Astrocyte (in vitro differentiated cells and primary cell): ENCODE measurements around the gene STON1. TPM values are rescaled to one million over a fixed set of nuclear protein-coding genes. Genes with fewer than 3 reads are reported as not detected.
"Not testable (repeated sequence)": the region's sequence is repeated elsewhere in the genome, so short reads cannot be mapped to it uniquely, and the experiment has no call there.

Experiments
- DNase-seq: peaks from one replicate; pipeline ENCODE4 v3.0.0-alpha.2; 2010; ENCODE audit warnings: low read depth
- FAIRE-seq: peaks from 2 replicates; lab custom pipeline; 2011; peaks lifted over from hg19 to GRCh38; lab: Jason Lieb, UNC
- H2AFZ ChIP-seq: 2 replicates; pipeline ENCODE4 v1.6.0; 2012; ENCODE audit warnings: low read depth, low read length, inconsistent platforms
- H3K27ac ChIP-seq: 2 replicates; pipeline ENCODE4 v1.5.1; 2011; ENCODE audit warnings: low read depth, low read length, inconsistent platforms
- H3K27me3 ChIP-seq: 2 replicates; pipeline ENCODE4 v1.6.0; 2011; ENCODE audit warnings: low read length, inconsistent platforms; ENCODE audit not compliant: insufficient read depth
- H3K36me3 ChIP-seq: 2 replicates; pipeline ENCODE4 v1.5.1; 2011; ENCODE audit warnings: low read length, inconsistent platforms; ENCODE audit not compliant: insufficient read depth
- H3K4me1 ChIP-seq: 2 replicates; pipeline ENCODE4 v1.5.1; 2011; ENCODE audit warnings: low read length, inconsistent platforms; ENCODE audit not compliant: insufficient read depth
- H3K4me2 ChIP-seq: 2 replicates; pipeline ENCODE4 v1.6.0; 2012; ENCODE audit warnings: low read length, inconsistent platforms
- H3K4me3 ChIP-seq: 2 replicates; pipeline ENCODE4 v1.5.1; 2011; ENCODE audit warnings: low read depth, mild to moderate bottlenecking, low read length, inconsistent platforms; ENCODE audit not compliant: insufficient read depth
- H3K79me2 ChIP-seq: 2 replicates; pipeline ENCODE4 v1.6.0; 2012; ENCODE audit warnings: mild to moderate bottlenecking, low read length, inconsistent platforms; ENCODE audit not compliant: insufficient read depth
- H3K9ac ChIP-seq: 2 replicates; pipeline ENCODE4 v1.6.0; 2012; ENCODE audit warnings: mild to moderate bottlenecking, low read length, inconsistent platforms
- H3K9me3 ChIP-seq: 2 replicates; pipeline ENCODE4 v1.5.1; 2012; ENCODE audit warnings: low read depth, mild to moderate bottlenecking, low read length, inconsistent platforms; ENCODE audit not compliant: insufficient read depth
- H4K20me1 ChIP-seq: 2 replicates; pipeline ENCODE4 v1.6.0; 2012; ENCODE audit warnings: low read length, inconsistent platforms; ENCODE audit not compliant: insufficient read depth
- H3K27ac Mint-ChIP-seq: one replicate; pipeline ENCODE4 v1.8.0; 2021; ENCODE audit warnings: mild to moderate bottlenecking, mixed read lengths; ENCODE audit not compliant: unreplicated experiment
- H3K27me3 Mint-ChIP-seq: one replicate; pipeline ENCODE4 v1.8.0; 2021; ENCODE audit warnings: low read depth, mixed read lengths; ENCODE audit not compliant: unreplicated experiment
- H3K36me3 Mint-ChIP-seq: one replicate; pipeline ENCODE4 v1.8.0; 2021; ENCODE audit warnings: low read depth, mixed read lengths; ENCODE audit not compliant: unreplicated experiment
- H3K4me1 Mint-ChIP-seq: one replicate; pipeline ENCODE4 v1.8.0; 2021; ENCODE audit warnings: low read depth, mixed read lengths; ENCODE audit not compliant: unreplicated experiment
- H3K4me3 Mint-ChIP-seq: one replicate; pipeline ENCODE4 v1.8.0; 2021; ENCODE audit warnings: mild to moderate bottlenecking, moderate library complexity, mixed read lengths; ENCODE audit not compliant: unreplicated experiment
- H3K9me3 Mint-ChIP-seq: one replicate; pipeline ENCODE4 v1.8.0; 2021; ENCODE audit warnings: mild to moderate bottlenecking, mixed read lengths; ENCODE audit not compliant: unreplicated experiment
- EZH2 ChIP-seq: IDR thresholded peaks from 2 replicates; pipeline ENCODE4 v1.6.1; 2012; ENCODE audit warnings: mild to moderate bottlenecking, low read length, inconsistent platforms; ENCODE audit not compliant: insufficient read depth
- total RNA-seq: library from RNA; stranded (reverse); gene quantifications from 2 replicates; pipeline ENCODE4 v1.2.1, GENCODE V29; 2021
- TF ChIP-seq, protein P1 (sequence below): IDR thresholded peaks from 2 replicates; pipeline ENCODE4 v1.5.1; 2011; ENCODE audit warnings: low read depth, mild to moderate bottlenecking, inconsistent platforms, low read length, moderate library complexity; ENCODE audit not compliant: insufficient read depth

STON1 gene
- total RNA-seq, 1 donor from 2014 or later: 7.3 TPM

DNA sequence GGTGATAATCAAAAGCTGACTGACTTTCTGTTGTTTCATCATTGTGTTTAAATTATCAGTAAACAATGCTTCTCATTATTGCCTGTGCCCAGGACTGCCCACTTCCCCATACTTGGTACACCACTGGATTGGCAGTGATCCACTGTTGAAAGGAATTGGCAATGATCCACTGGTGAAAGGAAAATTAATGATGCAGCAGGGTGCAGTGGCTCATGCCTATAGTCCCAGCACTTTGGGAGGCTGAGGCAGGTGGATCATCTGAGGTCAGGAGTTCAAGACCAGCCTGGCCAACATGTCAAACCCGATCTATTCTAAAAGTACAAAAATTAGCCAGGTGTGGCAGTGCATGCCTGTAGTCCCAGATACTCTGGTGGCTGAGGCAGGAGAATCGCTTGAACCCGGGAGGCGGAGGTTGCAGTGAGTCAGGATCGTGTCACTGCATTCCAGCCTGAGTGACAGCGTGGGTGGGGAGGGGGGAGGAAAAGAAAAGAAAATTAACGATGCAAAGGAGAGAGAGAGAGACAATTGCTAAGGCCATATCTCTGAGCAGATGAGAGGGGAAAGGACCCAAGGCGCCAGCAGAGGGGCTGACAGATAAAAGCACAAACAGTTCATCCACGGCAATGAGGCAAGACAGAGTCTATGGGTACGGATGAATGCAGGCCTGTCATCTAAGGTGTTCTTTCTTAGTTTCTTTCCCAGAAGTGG, 77.5 kb downstream of the STON1 start:
- Histone ChIP-seq H3K9ac (peak overlapping the region; percentile 8), H3K4me3 (peak overlapping the region; percentile 25), H4K20me1 (no peaks in the 10 kb centered on the region), H3K4me2 (peak overlapping the region; percentile 75), H3K9me3 (no peaks in the 10 kb centered on the region), H3K79me2 (no peaks in the 10 kb centered on the region), H3K27ac (peak overlapping the region; percentile 31), H3K36me3 (no peaks in the 10 kb centered on the region), H3K27me3 (no peaks in the 10 kb centered on the region), H2AFZ (peak overlapping the region; percentile 15), H3K4me1 (peaks cover 7% of the 10 kb centered on the region)
- Mint-ChIP-seq H3K36me3 (no peaks in the 10 kb centered on the region), H3K27ac (no peak overlapping the region), H3K4me1 (peaks cover 2% of the 10 kb centered on the region), H3K27me3 (no peaks in the 10 kb centered on the region), H3K9me3 (no peaks in the 10 kb centered on the region), H3K4me3 (no peak overlapping the region)
- FAIRE-seq (no peak), DNase-seq (peak; percentile 21)
- TF ChIP-seq, protein P1, sequence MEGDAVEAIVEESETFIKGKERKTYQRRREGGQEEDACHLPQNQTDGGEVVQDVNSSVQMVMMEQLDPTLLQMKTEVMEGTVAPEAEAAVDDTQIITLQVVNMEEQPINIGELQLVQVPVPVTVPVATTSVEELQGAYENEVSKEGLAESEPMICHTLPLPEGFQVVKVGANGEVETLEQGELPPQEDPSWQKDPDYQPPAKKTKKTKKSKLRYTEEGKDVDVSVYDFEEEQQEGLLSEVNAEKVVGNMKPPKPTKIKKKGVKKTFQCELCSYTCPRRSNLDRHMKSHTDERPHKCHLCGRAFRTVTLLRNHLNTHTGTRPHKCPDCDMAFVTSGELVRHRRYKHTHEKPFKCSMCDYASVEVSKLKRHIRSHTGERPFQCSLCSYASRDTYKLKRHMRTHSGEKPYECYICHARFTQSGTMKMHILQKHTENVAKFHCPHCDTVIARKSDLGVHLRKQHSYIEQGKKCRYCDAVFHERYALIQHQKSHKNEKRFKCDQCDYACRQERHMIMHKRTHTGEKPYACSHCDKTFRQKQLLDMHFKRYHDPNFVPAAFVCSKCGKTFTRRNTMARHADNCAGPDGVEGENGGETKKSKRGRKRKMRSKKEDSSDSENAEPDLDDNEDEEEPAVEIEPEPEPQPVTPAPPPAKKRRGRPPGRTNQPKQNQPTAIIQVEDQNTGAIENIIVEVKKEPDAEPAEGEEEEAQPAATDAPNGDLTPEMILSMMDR: no peak
- TF ChIP-seq EZH2: no peak

DNA sequence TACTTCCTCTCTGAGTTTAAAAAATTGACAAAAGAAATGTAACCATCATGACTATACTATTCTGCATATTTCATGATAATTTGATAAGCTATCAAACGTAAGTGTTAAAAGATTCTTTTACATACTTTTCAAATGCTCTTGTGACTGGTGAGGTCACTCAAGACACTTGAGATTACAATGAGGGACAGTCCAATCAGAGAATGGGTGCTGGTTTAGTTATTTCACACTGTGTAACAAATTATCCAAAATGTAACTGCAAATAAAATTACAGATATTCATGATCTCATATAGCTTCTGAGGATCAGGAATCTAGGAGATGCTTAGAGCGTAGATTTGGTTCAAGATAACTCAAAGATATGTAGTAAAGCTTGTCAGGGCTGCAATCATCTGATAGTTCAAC, 83.3 kb downstream of the STON1 start:
- Mint-ChIP-seq H3K36me3 (peaks cover 2% of the 10 kb centered on the region), H3K27me3 (no peaks in the 10 kb centered on the region), H3K4me1 (no peaks in the 10 kb centered on the region), H3K27ac (no peak overlapping the region), H3K4me3 (no peak overlapping the region), H3K9me3 (peaks cover 4% of the 10 kb centered on the region)
- Histone ChIP-seq H3K9me3 (no peaks in the 10 kb centered on the region), H3K79me2 (no peaks in the 10 kb centered on the region), H3K4me2 (no peak overlapping the region), H3K4me3 (no peak overlapping the region), H4K20me1 (no peaks in the 10 kb centered on the region), H3K27ac (no peak overlapping the region), H3K27me3 (no peaks in the 10 kb centered on the region), H2AFZ (no peak overlapping the region), H3K9ac (no peak overlapping the region), H3K4me1 (no peaks in the 10 kb centered on the region), H3K36me3 (no peaks in the 10 kb centered on the region)
- no peak for TF ChIP-seq EZH2
- TF ChIP-seq, protein P1: no peak
- DNase-seq: no peak
- FAIRE-seq: no peak

DNA sequence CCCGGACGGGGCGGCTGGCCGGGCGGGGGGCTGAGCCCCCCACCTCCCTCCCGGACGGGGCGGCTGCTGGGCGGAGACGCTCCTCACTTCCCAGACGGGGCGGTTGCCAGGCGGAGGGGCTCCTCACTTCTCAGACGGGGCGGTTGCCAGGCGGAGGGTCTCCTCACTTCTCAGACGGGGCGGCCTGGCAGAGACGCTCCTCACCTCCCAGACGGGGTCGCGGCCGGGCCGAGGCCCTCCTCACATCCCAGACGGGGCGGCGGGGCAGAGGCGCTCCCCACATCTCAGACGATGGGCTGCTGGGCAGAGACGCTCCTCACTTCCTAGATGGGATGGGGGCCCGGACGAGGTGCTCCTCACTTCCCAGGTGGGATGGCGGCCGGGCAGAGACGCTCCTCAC, 84.6 kb downstream of the STON1 start:
- H3K4me3 Mint-ChIP-seq, H3K27me3 Mint-ChIP-seq, H3K27ac ChIP-seq, H3K9me3 ChIP-seq, H3K4me2 ChIP-seq, H3K27ac Mint-ChIP-seq, H3K79me2 ChIP-seq, H3K9ac ChIP-seq, H3K4me3 ChIP-seq, H2AFZ ChIP-seq, H3K9me3 Mint-ChIP-seq, H3K36me3 Mint-ChIP-seq, DNase-seq, H4K20me1 ChIP-seq, H3K4me1 Mint-ChIP-seq, H3K27me3 ChIP-seq, FAIRE-seq, H3K36me3 ChIP-seq, H3K4me1 ChIP-seq: not testable (repeated sequence)
